ENCODE results near the gene NOC4L. TPM values are rescaled to one million over a fixed set of nuclear protein-coding genes. Genes with fewer than 3 reads are reported as not detected.
A peak's percentile ranks its signal among the peaks of the same experiment; 100 is the strongest.

Gene NOC4L
- total RNA-seq, 1 experiment from 2014 or later = 41.4 TPM

DNA sequence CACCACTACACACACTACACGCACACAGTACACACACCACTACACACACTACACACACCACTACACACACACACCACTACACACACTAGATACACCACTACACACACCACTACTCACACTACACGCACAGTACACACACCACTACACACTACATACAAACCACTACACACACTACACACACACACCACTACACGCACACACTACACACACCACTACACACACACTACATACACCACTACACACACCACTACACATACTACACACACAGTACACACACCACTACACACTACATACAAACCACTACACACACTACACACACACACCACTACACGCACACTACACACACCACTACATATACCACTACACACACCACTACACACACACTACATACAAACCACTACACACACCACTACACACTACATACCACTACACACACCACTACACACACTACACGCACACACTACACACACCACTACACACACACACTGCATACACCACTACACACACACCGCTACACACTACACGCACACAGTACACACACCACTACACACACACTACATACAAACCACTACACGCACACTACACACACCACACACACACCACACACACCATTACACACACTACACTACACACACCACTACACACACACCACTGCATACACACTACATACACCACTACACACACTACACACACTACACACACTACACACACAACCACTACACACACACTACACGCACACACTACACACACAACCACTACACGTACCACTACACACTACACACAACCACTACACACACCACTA lies 11.7 kb downstream of the NOC4L start (continued):
- TF ChIP-seq, protein P1, sequence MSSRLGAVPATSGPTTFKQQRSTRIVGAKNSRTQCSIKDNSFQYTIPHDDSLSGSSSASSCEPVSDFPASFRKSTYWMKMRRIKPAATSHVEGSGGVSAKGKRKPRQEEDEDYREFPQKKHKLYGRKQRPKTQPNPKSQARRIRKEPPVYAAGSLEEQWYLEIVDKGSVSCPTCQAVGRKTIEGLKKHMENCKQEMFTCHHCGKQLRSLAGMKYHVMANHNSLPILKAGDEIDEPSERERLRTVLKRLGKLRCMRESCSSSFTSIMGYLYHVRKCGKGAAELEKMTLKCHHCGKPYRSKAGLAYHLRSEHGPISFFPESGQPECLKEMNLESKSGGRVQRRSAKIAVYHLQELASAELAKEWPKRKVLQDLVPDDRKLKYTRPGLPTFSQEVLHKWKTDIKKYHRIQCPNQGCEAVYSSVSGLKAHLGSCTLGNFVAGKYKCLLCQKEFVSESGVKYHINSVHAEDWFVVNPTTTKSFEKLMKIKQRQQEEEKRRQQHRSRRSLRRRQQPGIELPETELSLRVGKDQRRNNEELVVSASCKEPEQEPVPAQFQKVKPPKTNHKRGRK (CRISPR knock-in tag; IDR thresholded peaks at IDR 0.05; ENCODE audit: borderline replicate concordance) = no peak
- TF ChIP-seq SP1 (CRISPR knock-in tag; conservative IDR thresholded peaks at IDR 0.05) (no peak), ZNF232 (CRISPR knock-in tag; IDR thresholded peaks at IDR 0.05) (no peak), EMX1 (CRISPR knock-in tag; IDR thresholded peaks at IDR 0.05) (no peak), ZBTB21 (CRISPR knock-in tag; IDR thresholded peaks at IDR 0.05; ENCODE audit: borderline replicate concordance) (no peak)
- TF ChIP-seq, protein P2, sequence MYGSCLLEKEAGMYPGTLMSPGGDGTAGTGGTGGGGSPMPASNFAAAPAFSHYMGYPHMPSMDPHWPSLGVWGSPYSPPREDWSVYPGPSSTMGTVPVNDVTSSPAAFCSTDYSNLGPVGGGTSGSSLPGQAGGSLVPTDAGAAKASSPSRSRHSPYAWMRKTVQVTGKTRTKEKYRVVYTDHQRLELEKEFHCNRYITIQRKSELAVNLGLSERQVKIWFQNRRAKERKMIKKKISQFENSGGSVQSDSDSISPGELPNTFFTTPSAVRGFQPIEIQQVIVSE (CRISPR knock-in tag; IDR thresholded peaks at IDR 0.05; ENCODE audit: borderline replicate concordance) = no peak
- TF ChIP-seq, protein P3, sequence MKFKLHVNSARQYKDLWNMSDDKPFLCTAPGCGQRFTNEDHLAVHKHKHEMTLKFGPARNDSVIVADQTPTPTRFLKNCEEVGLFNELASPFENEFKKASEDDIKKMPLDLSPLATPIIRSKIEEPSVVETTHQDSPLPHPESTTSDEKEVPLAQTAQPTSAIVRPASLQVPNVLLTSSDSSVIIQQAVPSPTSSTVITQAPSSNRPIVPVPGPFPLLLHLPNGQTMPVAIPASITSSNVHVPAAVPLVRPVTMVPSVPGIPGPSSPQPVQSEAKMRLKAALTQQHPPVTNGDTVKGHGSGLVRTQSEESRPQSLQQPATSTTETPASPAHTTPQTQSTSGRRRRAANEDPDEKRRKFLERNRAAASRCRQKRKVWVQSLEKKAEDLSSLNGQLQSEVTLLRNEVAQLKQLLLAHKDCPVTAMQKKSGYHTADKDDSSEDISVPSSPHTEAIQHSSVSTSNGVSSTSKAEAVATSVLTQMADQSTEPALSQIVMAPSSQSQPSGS (CRISPR knock-in tag; IDR thresholded peaks at IDR 0.05; ENCODE audit: borderline replicate concordance, low read depth) = no peak

DNA sequence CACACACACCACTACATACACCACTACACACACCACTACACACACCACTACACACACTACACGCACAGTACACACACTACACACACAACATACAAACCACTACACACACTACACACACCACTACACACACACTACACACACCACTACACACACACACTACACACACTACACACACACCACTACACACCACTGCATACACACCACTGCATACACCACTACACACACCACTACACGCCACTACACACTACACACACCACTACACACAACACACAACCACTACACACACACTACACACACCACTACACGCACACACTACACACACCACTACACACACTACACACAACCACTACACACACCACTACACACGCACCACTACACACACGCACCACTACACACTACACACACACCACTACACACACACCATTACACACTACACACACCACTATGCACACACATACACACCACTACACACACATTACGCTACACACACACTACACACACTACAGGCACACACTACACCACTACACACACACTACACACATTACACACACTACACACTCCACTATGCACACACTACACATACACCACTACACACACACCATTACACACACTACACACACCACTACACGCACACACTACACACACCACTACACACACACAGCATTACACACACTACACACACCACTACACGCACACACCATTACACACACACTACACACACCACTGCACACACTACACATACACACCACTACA lies 12.5 kb downstream of the NOC4L start:
- DNase-seq (ENCODE audit: low spot score) (no peak), ATAC-seq (no peak)
- H3K9me3 Mint-ChIP-seq = no peaks in the 10 kb centered on the region
- no peaks in the 10 kb centered on the region for H3K36me3 Mint-ChIP-seq
- no peaks in the 10 kb centered on the region for H3K4me1 Mint-ChIP-seq
- H3K4me3 Mint-ChIP-seq = no peak overlapping the region
- H3K27ac Mint-ChIP-seq = no peak overlapping the region
- ChIA-PET POLR2A (no interaction called here), CTCF (no interaction called here)
- H3K27me3 Mint-ChIP-seq (ENCODE audit: low read depth) = no peaks in the 10 kb centered on the region; the same call in 1 of the 2 replicates
- TF ChIP-seq FOXK1 (CRISPR knock-in tag; IDR thresholded peaks at IDR 0.05) (no peak), TEAD4 (CRISPR knock-in tag; IDR thresholded peaks at IDR 0.05) (no peak), NR2C2 (CRISPR knock-in tag; IDR thresholded peaks at IDR 0.05) (no peak), ZNF396 (CRISPR knock-in tag; IDR thresholded peaks at IDR 0.05; ENCODE audit: borderline replicate concordance) (no peak), NFE2L1 (CRISPR knock-in tag; IDR thresholded peaks at IDR 0.05) (peak; percentile 50; the same call in 1 of the 2 replicates), RELA (CRISPR knock-in tag; IDR thresholded peaks at IDR 0.05; ENCODE audit: borderline replicate concordance) (no peak)
- TF ChIP-seq, protein P4, sequence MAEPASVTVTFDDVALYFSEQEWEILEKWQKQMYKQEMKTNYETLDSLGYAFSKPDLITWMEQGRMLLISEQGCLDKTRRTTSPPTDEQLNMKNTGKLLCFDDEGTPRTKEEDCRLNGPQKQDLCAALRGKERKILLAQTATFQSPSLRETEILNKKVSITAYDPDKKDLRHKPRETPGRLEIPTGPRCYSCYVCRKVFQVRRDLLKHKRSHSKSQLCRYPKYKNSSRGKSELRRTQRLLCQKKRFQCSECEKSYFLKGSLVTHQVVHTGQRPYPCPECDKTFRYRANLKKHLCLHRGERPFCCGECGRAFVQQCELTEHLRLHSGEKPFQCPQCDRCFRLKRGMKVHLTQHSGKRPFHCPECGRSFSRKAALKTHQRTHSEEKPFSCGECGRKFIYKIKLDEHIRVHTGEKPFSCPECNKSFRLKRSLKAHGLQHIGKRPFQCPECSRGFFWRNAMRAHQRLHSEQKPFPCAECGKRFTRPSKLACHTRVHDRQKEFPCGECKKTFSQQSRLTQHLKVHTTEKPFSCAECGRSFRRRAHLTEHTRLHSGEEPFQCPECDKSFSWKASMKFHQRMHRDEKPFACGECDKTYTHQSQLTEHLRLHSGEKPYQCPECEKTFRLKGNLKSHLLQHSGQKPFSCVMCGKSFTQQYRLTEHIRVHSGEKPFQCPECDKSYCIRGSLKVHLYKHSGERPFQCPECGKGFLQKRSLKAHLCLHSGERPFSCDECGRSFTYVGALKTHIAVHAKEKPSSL (CRISPR knock-in tag; conservative IDR thresholded peaks at IDR 0.05) = no peak
- TF ChIP-seq, protein P5, sequence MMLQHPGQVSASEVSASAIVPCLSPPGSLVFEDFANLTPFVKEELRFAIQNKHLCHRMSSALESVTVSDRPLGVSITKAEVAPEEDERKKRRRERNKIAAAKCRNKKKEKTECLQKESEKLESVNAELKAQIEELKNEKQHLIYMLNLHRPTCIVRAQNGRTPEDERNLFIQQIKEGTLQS (CRISPR knock-in tag; conservative IDR thresholded peaks at IDR 0.05) = no peak
